Neutrophil (primary cell): ENCODE data around the gene TMEM43.

Source experiments
- H3K27ac ChIP-seq: fragments of 200-600 bp; sonication (generic); 2 replicates; pipeline ENCODE4 v1.5.1; 2016; ENCODE audit warnings: mild to moderate bottlenecking, moderate library complexity
- H3K27me3 ChIP-seq: fragments of 200-600 bp; sonication (generic); 2 replicates; pipeline ENCODE4 v1.6.0; 2016; ENCODE audit warnings: mild to moderate bottlenecking
- H3K36me3 ChIP-seq: fragments of 200-600 bp; sonication (generic); 2 replicates; pipeline ENCODE4 v1.5.1; 2017
- H3K4me1 ChIP-seq, 2 experiments: fragments of 200-600 bp in 1 of 2; sonication (generic) in 1 of 2; 1 replicate in 1 of 2; 2 replicates in 1 of 2; pipeline versions ENCODE4 v1.5.1 to v1.6.1; 2013 to 2016; ENCODE audit warnings: low read depth in 1 of 2, low read length in 1 of 2, mild to moderate bottlenecking in 1 of 2, moderate library complexity in 1 of 2; ENCODE audit not compliant: control insufficient read depth in 1 of 2, insufficient read depth in 1 of 2
- H3K4me3 ChIP-seq, 2 experiments: fragments of 200-600 bp in 1 of 2; sonication (generic) in 1 of 2; 1 replicate in 1 of 2; 2 replicates in 1 of 2; pipeline ENCODE4 v1.5.1; 2013 to 2016; ENCODE audit warnings: low read depth in 1 of 2, low read length in 1 of 2, mild to moderate bottlenecking in 1 of 2, moderate library complexity in 1 of 2
- H3K9me3 ChIP-seq: fragments of 200-600 bp; sonication (generic); 2 replicates; pipeline ENCODE4 v1.5.1; 2016
- CTCF ChIP-seq: fragments of 200-600 bp; sonication (generic); IDR thresholded peaks from 2 replicates; pipeline ENCODE4 v1.5.1; 2016; ENCODE audit warnings: antibody characterized with exemption

TMEM43 gene

DNA sequence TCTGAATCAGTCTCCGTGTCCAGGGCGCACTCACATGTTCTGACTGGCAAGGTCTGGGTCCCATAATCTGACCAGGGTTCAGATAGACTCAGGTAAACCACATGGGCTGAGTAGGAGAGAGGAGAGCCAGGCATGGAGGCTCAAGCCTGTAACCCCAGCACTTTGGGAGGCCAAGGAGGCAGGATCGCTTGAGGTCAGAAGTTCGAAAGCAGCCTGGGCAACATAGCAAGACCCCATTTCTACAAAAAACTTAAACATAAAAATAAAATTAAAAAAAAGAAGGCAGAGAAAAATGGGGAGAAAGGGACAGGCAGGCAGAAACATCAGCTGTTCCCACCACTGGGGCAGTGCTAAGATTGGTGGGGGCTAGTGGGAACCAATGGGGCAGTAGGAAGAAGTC, 5.4 kb downstream of the TMEM43 start:
- Histone ChIP-seq H3K27me3 (no peaks in the 10 kb centered on the region), H3K36me3 (peaks cover 81% of the 10 kb centered on the region), H3K27ac (no peak overlapping the region), H3K4me1 (peaks cover 19 to 21% of the 10 kb centered on the region in 2 experiments), H3K4me3 (no peak overlapping the region), H3K9me3 (no peaks in the 10 kb centered on the region)
- TF ChIP-seq CTCF: no peak

- H3K9me3 ChIP-seq: no peaks in the 10 kb centered on the region
- no peak overlapping the region for H3K27ac ChIP-seq
- no peak overlapping the region for H3K4me3 ChIP-seq
- peaks cover 15 to 17% of the 10 kb centered on the region in 2 experiments for H3K4me1 ChIP-seq
- peaks cover 86% of the 10 kb centered on the region for H3K36me3 ChIP-seq
- no peaks in the 10 kb centered on the region for H3K27me3 ChIP-seq
- TF ChIP-seq CTCF: no peak
Observed at GRCh38 chr3:14130707-14131106, 5.9 kb downstream of the TMEM43 start.

GRCh38 chr3:14131134-14131533, 6.3 kb downstream of the TMEM43 start:
- no peak overlapping the region for H3K27ac ChIP-seq
- no peaks in the 10 kb centered on the region for H3K9me3 ChIP-seq
- H3K4me1 ChIP-seq: peaks cover 11 to 13% of the 10 kb centered on the region in 2 experiments
- H3K36me3 ChIP-seq: peaks cover 90% of the 10 kb centered on the region
- no peaks in the 10 kb centered on the region for H3K27me3 ChIP-seq
- no peak for TF ChIP-seq CTCF
- no peak overlapping the region for H3K4me3 ChIP-seq

DNA sequence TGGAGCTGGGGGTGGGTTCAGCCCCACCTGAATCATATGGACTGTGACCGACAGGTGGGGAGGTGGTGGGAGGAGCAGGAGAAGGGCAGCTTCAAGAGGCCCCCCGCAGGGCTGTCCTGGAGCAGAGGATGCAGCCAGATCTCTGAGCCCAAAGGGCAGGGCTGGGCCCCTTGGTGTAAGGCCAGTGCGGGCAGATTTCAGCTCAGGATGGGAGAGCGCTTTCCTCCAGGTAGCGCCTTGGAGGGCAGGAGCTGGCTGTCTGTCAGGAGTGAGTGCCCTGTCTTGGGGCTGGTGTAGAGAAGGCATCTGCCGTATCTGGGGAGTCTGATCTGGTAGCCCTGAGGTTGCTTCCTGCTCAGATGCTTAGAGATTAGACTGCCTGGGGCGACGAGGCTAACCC, 7.3 kb downstream of the TMEM43 start:
- Histone ChIP-seq H3K27me3 (no peaks in the 10 kb centered on the region), H3K9me3 (no peaks in the 10 kb centered on the region), H3K4me3 (no peak overlapping the region), H3K36me3 (peaks cover 98% of the 10 kb centered on the region), H3K4me1 (peaks cover 1 to 4% of the 10 kb centered on the region in 2 experiments), H3K27ac (no peak overlapping the region)
- no peak for TF ChIP-seq CTCF

DNA sequence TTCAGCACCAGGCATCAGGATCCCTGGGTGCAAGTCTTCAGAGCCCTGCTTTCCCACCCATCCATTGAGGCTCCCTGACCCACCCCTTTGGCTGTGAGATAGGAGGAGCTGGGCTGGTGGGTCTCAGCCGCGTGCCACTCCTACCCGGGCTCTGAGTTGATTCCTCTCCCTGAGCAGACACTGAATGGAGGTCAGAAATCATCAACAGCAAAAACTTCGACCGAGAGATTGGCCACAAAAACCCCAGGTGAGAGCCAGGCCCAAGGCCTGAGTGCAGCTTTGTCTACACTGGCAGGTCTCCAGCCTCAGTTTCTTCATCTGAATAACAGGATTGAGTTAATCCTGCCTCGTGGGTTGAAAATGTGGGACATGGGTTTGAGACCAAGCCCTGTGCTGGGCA, 7.8 kb downstream of the TMEM43 start:
- TF ChIP-seq CTCF: no peak
- no peaks in the 10 kb centered on the region for H3K27me3 ChIP-seq
- H3K27ac ChIP-seq: no peak overlapping the region
- no peak overlapping the region for H3K4me3 ChIP-seq
- H3K4me1 ChIP-seq: no peaks in the 10 kb centered on the region
- H3K36me3 ChIP-seq: peaks cover 99% of the 10 kb centered on the region
- no peaks in the 10 kb centered on the region for H3K9me3 ChIP-seq
